ENCODE results near the gene CNTF. TPM values are rescaled to one million over a fixed set of nuclear protein-coding genes. Genes with fewer than 3 reads are reported as not detected.
"Not testable (repeated sequence)": the region's sequence is repeated elsewhere in the genome, so short reads cannot be mapped to it uniquely, and the experiment has no call there.

CNTF gene
- polyA plus RNA-seq, result under 1 TPM; 0.24 to 0.28 TPM

GRCh38 chr11:58622344-58622743 lies at the start of gene CNTF:
Gene CNTF, plus strand, starts transcription at chr11:58622665. Its CDS starts 88 bp downstream, at chr11:58622753.
- Histone ChIP-seq H3K36me3 (ENCODE audit: control insufficient read depth in 2 of 2, insufficient read depth in 2 of 2, low read length in 1 of 2) (peaks cover 14 to 21% of the 10 kb centered on the region in 2 donors), H3K4me3 (ENCODE audit: low read depth in 1 of 2, low read length in 2 of 2) (no peak within 1 kb of the TSS), H3K4me1 (ENCODE audit: control insufficient read depth in 2 of 2, insufficient read depth in 2 of 2, low read length in 1 of 2) (no peaks in the 10 kb centered on the region), H3K27me3 (ENCODE audit: control insufficient read depth in 1 of 2, insufficient read depth in 2 of 2, low read length in 2 of 2) (no peaks in the 10 kb centered on the region), H3K27ac (ENCODE audit: low read depth in 2 of 2, low read length in 1 of 2) (no peak within 1 kb of the TSS), H3K9me3 (ENCODE audit: control insufficient read depth in 2 of 2, insufficient read depth in 1 of 2, low read depth in 1 of 2, low read length in 1 of 2) (no peaks in the 10 kb centered on the region)
- 57 to 73% methylated on average over 2 of the region's 2 CpGs for WGBS, 2 donors

DNA sequence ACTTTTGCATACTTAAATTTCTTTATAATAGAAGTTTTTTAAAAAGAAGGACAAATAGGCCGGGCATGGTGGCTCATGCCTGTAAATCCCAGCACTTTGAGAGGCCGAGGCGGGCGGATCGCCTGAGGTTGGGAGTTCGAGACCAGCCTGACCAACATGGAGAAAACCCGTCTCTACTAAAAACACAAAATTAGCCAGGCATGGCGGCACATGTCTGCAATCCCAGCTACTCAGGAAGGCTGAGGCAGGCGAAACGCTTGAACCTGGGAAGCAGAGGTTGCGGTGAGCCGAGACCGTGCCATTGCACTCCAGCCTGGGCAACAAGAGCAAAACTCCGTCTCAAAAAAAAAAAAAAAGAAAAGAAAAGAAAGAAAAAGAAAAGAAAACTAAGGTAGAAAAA lies 49.6 kb upstream of the CNTF start:
- H3K4me1 ChIP-seq (ENCODE audit: control insufficient read depth in 2 of 2, insufficient read depth in 2 of 2, low read length in 1 of 2); H3K36me3 ChIP-seq (ENCODE audit: control insufficient read depth in 2 of 2, insufficient read depth in 2 of 2, low read length in 1 of 2); H3K9me3 ChIP-seq (ENCODE audit: control insufficient read depth in 2 of 2, insufficient read depth in 1 of 2, low read depth in 1 of 2, low read length in 1 of 2); H3K4me3 ChIP-seq (ENCODE audit: low read depth in 1 of 2, low read length in 2 of 2); H3K27me3 ChIP-seq (ENCODE audit: control insufficient read depth in 1 of 2, insufficient read depth in 2 of 2, low read length in 2 of 2): not testable (repeated sequence)
- H3K27ac ChIP-seq (ENCODE audit: low read depth in 2 of 2, low read length in 1 of 2), result peak overlapping the region in 1 of 2 donors; percentile 3
- 77 to 88% methylated on average over 14 of the region's 14 CpGs for WGBS, 2 donors

- no peaks in the 10 kb centered on the region for H3K36me3 ChIP-seq (ENCODE audit: control insufficient read depth in 2 of 2, insufficient read depth in 2 of 2, low read length in 1 of 2)
- WGBS, 2 donors, result 27 to 44% methylated on average over 4 of the region's 4 CpGs
- peak overlapping the region in 1 of 2 donors; percentile 8 for H3K4me3 ChIP-seq (ENCODE audit: low read depth in 1 of 2, low read length in 2 of 2)
- peak overlapping the region; percentile 74 to 86 for H3K27ac ChIP-seq (ENCODE audit: low read depth in 2 of 2, low read length in 1 of 2)
- no peaks in the 10 kb centered on the region for H3K9me3 ChIP-seq (ENCODE audit: control insufficient read depth in 2 of 2, insufficient read depth in 1 of 2, low read depth in 1 of 2, low read length in 1 of 2)
- H3K27me3 ChIP-seq (ENCODE audit: control insufficient read depth in 1 of 2, insufficient read depth in 2 of 2, low read length in 2 of 2), result no peaks in the 10 kb centered on the region
- H3K4me1 ChIP-seq (ENCODE audit: control insufficient read depth in 2 of 2, insufficient read depth in 2 of 2, low read length in 1 of 2), result peaks cover 3% of the 10 kb centered on the region in 2 donors
These were observed 48.9 kb upstream of the CNTF start for GRCh38 chr11:58573451-58574104.

DNA sequence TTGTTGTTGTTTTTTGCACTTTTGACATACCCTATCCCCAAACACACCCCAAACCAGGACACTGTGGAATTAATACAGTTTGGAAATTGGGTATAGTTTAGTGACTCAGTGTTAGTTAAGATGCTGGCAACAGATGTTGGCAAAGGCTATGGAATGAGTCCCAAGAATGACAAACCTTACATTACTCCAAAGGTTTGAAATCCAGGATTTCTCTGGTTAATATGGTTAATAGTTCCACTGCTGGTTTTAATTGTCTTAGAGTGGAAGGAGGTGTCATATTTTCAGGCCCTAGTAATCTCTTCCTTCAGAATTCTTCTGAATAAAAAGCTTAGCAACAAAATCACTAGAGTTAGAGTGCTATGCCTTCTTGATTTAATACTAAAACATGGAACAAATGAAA lies 47.6 kb upstream of the CNTF start:
- Histone ChIP-seq H3K9me3 (ENCODE audit: control insufficient read depth in 2 of 2, insufficient read depth in 1 of 2, low read depth in 1 of 2, low read length in 1 of 2) (no peaks in the 10 kb centered on the region), H3K36me3 (ENCODE audit: control insufficient read depth in 2 of 2, insufficient read depth in 2 of 2, low read length in 1 of 2) (no peaks in the 10 kb centered on the region), H3K27me3 (ENCODE audit: control insufficient read depth in 1 of 2, insufficient read depth in 2 of 2, low read length in 2 of 2) (no peaks in the 10 kb centered on the region), H3K4me1 (ENCODE audit: control insufficient read depth in 2 of 2, insufficient read depth in 2 of 2, low read length in 1 of 2) (peaks cover 3% of the 10 kb centered on the region in 2 donors), H3K4me3 (ENCODE audit: low read depth in 1 of 2, low read length in 2 of 2) (peak overlapping the region in 1 of 2 donors; percentile 20), H3K27ac (ENCODE audit: low read depth in 2 of 2, low read length in 1 of 2) (peak overlapping the region in 1 of 2 donors; percentile 35)

DNA sequence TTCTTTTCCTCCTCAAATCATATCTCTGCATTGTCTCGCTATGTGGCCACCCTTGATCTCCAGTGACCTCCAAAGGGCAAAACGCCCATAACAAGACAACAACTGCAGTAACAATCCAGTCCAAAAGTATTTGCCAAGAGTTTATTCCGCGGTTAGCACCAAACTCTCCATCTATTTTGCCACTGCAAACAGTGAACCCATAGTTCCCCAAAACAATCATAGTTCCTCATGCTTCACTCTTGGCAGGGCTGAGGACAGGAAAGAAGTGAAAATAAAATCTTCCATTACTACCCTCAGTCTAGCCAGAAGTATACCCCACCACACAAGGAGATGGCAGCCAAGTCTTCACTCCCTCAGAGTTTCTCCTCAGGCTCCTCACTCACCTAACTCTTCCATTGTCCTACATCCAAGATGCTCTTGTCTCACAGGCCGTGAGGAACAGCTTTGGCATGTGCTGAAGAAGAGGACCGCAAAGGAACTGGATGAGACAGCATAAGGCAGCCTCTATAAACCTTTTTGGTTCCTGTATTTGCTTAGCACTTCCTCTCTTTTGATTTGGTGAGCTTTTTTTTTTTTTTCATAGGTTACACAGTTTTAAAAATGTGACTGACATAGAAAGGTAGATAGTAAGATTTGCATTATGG lies 47.0 kb upstream of the CNTF start, which contains the start of gene LPXN:
Gene LPXN, minus strand, starts transcription at position 480 of the 644 bp plus-strand sequence. Its CDS starts 84 bp downstream, at position 396.
- H3K4me1 ChIP-seq (ENCODE audit: control insufficient read depth in 2 of 2, insufficient read depth in 2 of 2, low read length in 1 of 2), result peaks cover 3% of the 10 kb centered on the region in 2 donors
- no peaks in the 10 kb centered on the region for H3K36me3 ChIP-seq (ENCODE audit: control insufficient read depth in 2 of 2, insufficient read depth in 2 of 2, low read length in 1 of 2)
- 56 to 61% methylated on average over 6 of the region's 6 CpGs for WGBS, 2 donors
- H3K4me3 ChIP-seq (ENCODE audit: low read depth in 1 of 2, low read length in 2 of 2), result peak within 1 kb of the TSS; percentile 10 to 22
- H3K27ac ChIP-seq (ENCODE audit: low read depth in 2 of 2, low read length in 1 of 2), result peak within 1 kb of the TSS; percentile 86 to 99
- no peaks in the 10 kb centered on the region for H3K27me3 ChIP-seq (ENCODE audit: control insufficient read depth in 1 of 2, insufficient read depth in 2 of 2, low read length in 2 of 2)
- H3K9me3 ChIP-seq (ENCODE audit: control insufficient read depth in 2 of 2, insufficient read depth in 1 of 2, low read depth in 1 of 2, low read length in 1 of 2), result no peaks in the 10 kb centered on the region

DNA sequence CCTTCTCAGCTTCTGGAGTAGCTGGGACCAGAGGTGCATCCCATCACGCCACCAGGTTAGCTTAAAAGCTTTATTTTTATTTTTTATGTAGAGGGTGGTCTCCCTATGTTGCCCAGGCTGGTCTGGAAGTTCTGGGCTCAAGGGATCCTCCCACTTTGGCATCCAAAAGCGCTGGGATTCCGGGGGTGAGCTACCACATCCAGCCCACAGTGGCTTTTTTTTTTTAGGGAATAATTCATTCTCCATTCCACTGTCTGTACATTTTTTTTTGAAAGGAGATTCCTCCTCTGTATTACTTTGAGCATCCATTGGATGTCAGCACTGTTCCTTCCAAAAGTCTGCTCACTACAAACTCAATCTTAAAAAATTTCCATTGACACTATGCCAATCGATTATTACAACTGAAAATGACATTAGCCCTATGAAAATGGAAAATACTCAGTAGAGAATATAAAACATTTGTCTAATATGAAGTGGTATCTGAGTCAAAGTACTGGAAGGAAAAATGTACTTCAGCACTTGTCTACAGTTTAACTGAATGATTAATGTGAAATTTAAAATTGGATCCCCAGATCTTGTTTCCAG lies 45.5 kb upstream of the CNTF start:
- WGBS, 2 donors, result 23 to 31% methylated on average over 4 of the region's 4 CpGs

GRCh38 chr11:58577555-58578135 lies 44.8 kb upstream of the CNTF start:
- 0 to 1% methylated on average over 21 of the region's 21 CpGs for WGBS, 2 donors
- peak overlapping the region; percentile 74 to 79 for H3K4me3 ChIP-seq (ENCODE audit: low read depth in 1 of 2, low read length in 2 of 2)
- no peaks in the 10 kb centered on the region for H3K9me3 ChIP-seq (ENCODE audit: control insufficient read depth in 2 of 2, insufficient read depth in 1 of 2, low read depth in 1 of 2, low read length in 1 of 2)
- H3K27ac ChIP-seq (ENCODE audit: low read depth in 2 of 2, low read length in 1 of 2), result peak overlapping the region; percentile 99 to 100
- peaks cover 3% of the 10 kb centered on the region in 2 donors for H3K4me1 ChIP-seq (ENCODE audit: control insufficient read depth in 2 of 2, insufficient read depth in 2 of 2, low read length in 1 of 2)
- H3K36me3 ChIP-seq (ENCODE audit: control insufficient read depth in 2 of 2, insufficient read depth in 2 of 2, low read length in 1 of 2), result no peaks in the 10 kb centered on the region
- no peaks in the 10 kb centered on the region for H3K27me3 ChIP-seq (ENCODE audit: control insufficient read depth in 1 of 2, insufficient read depth in 2 of 2, low read length in 2 of 2)

More for the DNA sequence above, 45.5 kb upstream of the CNTF start:
- Histone ChIP-seq H3K27me3 (ENCODE audit: control insufficient read depth in 1 of 2, insufficient read depth in 2 of 2, low read length in 2 of 2) (no peaks in the 10 kb centered on the region), H3K4me1 (ENCODE audit: control insufficient read depth in 2 of 2, insufficient read depth in 2 of 2, low read length in 1 of 2) (peaks cover 3% of the 10 kb centered on the region in 2 donors), H3K27ac (ENCODE audit: low read depth in 2 of 2, low read length in 1 of 2) (peak overlapping the region; percentile 99 to 100), H3K4me3 (ENCODE audit: low read depth in 1 of 2, low read length in 2 of 2) (peak overlapping the region in 1 of 2 donors; percentile 74), H3K9me3 (ENCODE audit: control insufficient read depth in 2 of 2, insufficient read depth in 1 of 2, low read depth in 1 of 2, low read length in 1 of 2) (no peaks in the 10 kb centered on the region), H3K36me3 (ENCODE audit: control insufficient read depth in 2 of 2, insufficient read depth in 2 of 2, low read length in 1 of 2) (no peaks in the 10 kb centered on the region)

DNA sequence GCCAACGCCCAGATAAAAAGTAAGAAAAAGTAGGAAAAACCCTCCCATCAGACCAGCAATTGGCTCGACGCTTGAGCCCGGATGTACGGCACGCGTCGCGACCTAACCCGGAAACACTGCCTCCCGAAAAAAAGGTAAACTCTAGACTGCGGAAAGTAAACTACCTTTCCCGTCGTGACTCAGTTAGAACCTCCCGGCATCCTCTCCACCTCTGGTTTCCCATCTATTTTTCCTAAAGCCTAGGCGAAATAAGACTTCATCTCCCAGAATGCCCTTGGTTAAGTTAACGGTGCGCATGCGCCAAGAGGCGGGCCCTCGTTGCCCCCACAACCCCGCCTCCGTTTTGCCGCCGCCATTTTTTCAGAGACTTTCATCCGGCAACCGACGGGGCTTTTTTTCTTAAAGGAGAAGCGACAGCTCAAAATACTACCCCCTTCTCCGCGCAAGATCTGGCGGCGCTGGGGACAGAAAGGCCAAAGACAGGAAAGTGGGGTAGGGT lies 44.3 kb upstream of the CNTF start:
- no peaks in the 10 kb centered on the region for H3K9me3 ChIP-seq (ENCODE audit: control insufficient read depth in 2 of 2, insufficient read depth in 1 of 2, low read depth in 1 of 2, low read length in 1 of 2)
- 0% methylated on average over 33 of the region's 33 CpGs for WGBS, 2 donors
- peaks cover 3% of the 10 kb centered on the region in 2 donors for H3K4me1 ChIP-seq (ENCODE audit: control insufficient read depth in 2 of 2, insufficient read depth in 2 of 2, low read length in 1 of 2)

DNA sequence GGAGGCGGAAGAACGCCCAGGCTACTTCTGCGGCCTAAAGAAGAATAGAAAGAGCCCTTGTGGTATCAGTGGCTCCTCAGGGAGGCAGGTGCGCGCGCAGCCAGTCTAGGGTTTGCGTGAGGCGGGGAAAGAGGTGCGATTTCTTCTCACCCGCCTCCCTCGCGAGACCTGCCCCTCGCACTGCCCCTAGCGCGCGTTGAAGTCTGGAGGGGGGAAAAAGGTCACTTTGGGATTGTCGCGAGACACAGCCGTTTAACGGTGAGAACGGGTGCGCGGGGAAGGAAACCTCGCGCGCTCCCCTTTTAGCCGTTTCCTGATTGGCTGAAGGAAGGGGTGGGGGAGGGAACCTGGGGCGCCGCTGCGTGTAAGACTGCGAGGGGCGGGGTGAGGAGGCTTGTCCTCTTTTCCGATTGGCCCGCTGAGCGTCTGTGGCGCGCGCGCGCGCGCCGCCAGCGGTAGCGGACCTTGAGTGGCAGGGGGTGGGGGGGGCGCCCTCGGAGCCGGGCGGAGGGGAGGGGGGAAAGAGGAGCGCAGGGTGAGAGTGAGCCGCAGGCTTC lies 43.8 kb upstream of the CNTF start, which contains the start of gene ZFP91:
Gene ZFP91, plus strand, starts transcription at position 429 of the 557 bp plus-strand sequence. CDS start 219 bp downstream, outside the sequence.
- H3K27ac ChIP-seq (ENCODE audit: low read depth in 2 of 2, low read length in 1 of 2), result peak within 1 kb of the TSS; percentile 99 to 100
- H3K9me3 ChIP-seq (ENCODE audit: control insufficient read depth in 2 of 2, insufficient read depth in 1 of 2, low read depth in 1 of 2, low read length in 1 of 2), result no peaks in the 10 kb centered on the region
- 0 to 1% methylated on average over 41 to 51 of the region's 51 CpGs for WGBS, 2 donors
- no peaks in the 10 kb centered on the region for H3K36me3 ChIP-seq (ENCODE audit: control insufficient read depth in 2 of 2, insufficient read depth in 2 of 2, low read length in 1 of 2)
- peak within 1 kb of the TSS; percentile 74 to 90 for H3K4me3 ChIP-seq (ENCODE audit: low read depth in 1 of 2, low read length in 2 of 2)
- H3K4me1 ChIP-seq (ENCODE audit: control insufficient read depth in 2 of 2, insufficient read depth in 2 of 2, low read length in 1 of 2), result peaks cover 3% of the 10 kb centered on the region in 2 donors
- H3K27me3 ChIP-seq (ENCODE audit: control insufficient read depth in 1 of 2, insufficient read depth in 2 of 2, low read length in 2 of 2), result no peaks in the 10 kb centered on the region

More for the DNA sequence above, 44.3 kb upstream of the CNTF start:
- no peaks in the 10 kb centered on the region for H3K27me3 ChIP-seq (ENCODE audit: control insufficient read depth in 1 of 2, insufficient read depth in 2 of 2, low read length in 2 of 2)
- no peaks in the 10 kb centered on the region for H3K36me3 ChIP-seq (ENCODE audit: control insufficient read depth in 2 of 2, insufficient read depth in 2 of 2, low read length in 1 of 2)
- peak overlapping the region; percentile 74 to 79 for H3K4me3 ChIP-seq (ENCODE audit: low read depth in 1 of 2, low read length in 2 of 2)
- peak overlapping the region; percentile 99 to 100 for H3K27ac ChIP-seq (ENCODE audit: low read depth in 2 of 2, low read length in 1 of 2)

All from esophagus (tissue), 2 donors.